Measurements from ENCODE around the gene CPNE4.
"Not testable (repeated sequence)": the region's sequence is repeated elsewhere in the genome, so short reads cannot be mapped to it uniquely, and the experiment has no call there.

The CPNE4 gene

GRCh38 chr3:131917006-131917405 is 117.8 kb downstream of the CPNE4 start:
- no peak for DNase-seq (ENCODE audit: low read depth in 1 of 2, low spot score in 1 of 2)
- no peak for TF ChIP-seq JUND (IDR thresholded peaks at IDR 0.05; ENCODE audit: low read depth)
- in situ Hi-C loops (cut with HindIII; ENCODE audit: low pct_unique_long_range_greater_than_20kb, low sequenced_read_pairs) = no loop called here

GRCh38 chr3:131914090-131914691 is 120.6 kb downstream of the CPNE4 start:
- DNase-seq (ENCODE audit: low read depth in 1 of 2, low spot score in 1 of 2) = no peak
- TF ChIP-seq JUND (IDR thresholded peaks at IDR 0.05; ENCODE audit: low read depth) = no peak
- in situ Hi-C loops (cut with HindIII; ENCODE audit: low pct_unique_long_range_greater_than_20kb, low sequenced_read_pairs) = no loop called here

GRCh38 chr3:131912255-131912654 is 122.6 kb downstream of the CPNE4 start:
- DNase-seq (ENCODE audit: low read depth in 1 of 2, low spot score in 1 of 2) = no peak
- in situ Hi-C loops (cut with HindIII; ENCODE audit: low pct_unique_long_range_greater_than_20kb, low sequenced_read_pairs) = no loop called here
- no peak for TF ChIP-seq JUND (IDR thresholded peaks at IDR 0.05; ENCODE audit: low read depth)

- no peak for DNase-seq (ENCODE audit: low read depth in 1 of 2, low spot score in 1 of 2)
- no peak for TF ChIP-seq JUND (IDR thresholded peaks at IDR 0.05; ENCODE audit: low read depth)
- in situ Hi-C loops (cut with HindIII; ENCODE audit: low pct_unique_long_range_greater_than_20kb, low sequenced_read_pairs) = no loop called here
Measured at GRCh38 chr3:131907796-131908195, 127.0 kb downstream of the CPNE4 start.

- no peak for DNase-seq (ENCODE audit: low read depth in 1 of 2, low spot score in 1 of 2)
- in situ Hi-C loops (cut with HindIII; ENCODE audit: low pct_unique_long_range_greater_than_20kb, low sequenced_read_pairs) = no loop called here
Measured at GRCh38 chr3:131903988-131904415, 130.8 kb downstream of the CPNE4 start.

GRCh38 chr3:131901686-131902085 is 133.1 kb downstream of the CPNE4 start:
- in situ Hi-C loops (cut with HindIII; ENCODE audit: low pct_unique_long_range_greater_than_20kb, low sequenced_read_pairs) = no loop called here
- no peak for TF ChIP-seq JUND (IDR thresholded peaks at IDR 0.05; ENCODE audit: low read depth)
- DNase-seq (ENCODE audit: low read depth in 1 of 2, low spot score in 1 of 2) = no peak

More at GRCh38 chr3:131903988-131904415, 130.8 kb downstream of the CPNE4 start:
- no peak for TF ChIP-seq JUND (IDR thresholded peaks at IDR 0.05; ENCODE audit: low read depth)

- DNase-seq (ENCODE audit: low read depth in 1 of 2, low spot score in 1 of 2) = no peak
- TF ChIP-seq JUND (IDR thresholded peaks at IDR 0.05; ENCODE audit: low read depth) = no peak
- in situ Hi-C loops (cut with HindIII; ENCODE audit: low pct_unique_long_range_greater_than_20kb, low sequenced_read_pairs) = no loop called here
Measured at GRCh38 chr3:131900891-131901290, 133.9 kb downstream of the CPNE4 start.

GRCh38 chr3:131899021-131899420 is 135.8 kb downstream of the CPNE4 start:
- in situ Hi-C loops (cut with HindIII; ENCODE audit: low pct_unique_long_range_greater_than_20kb, low sequenced_read_pairs) = no loop called here
- TF ChIP-seq JUND (IDR thresholded peaks at IDR 0.05; ENCODE audit: low read depth) = no peak
- DNase-seq (ENCODE audit: low read depth in 1 of 2, low spot score in 1 of 2) = no peak

- in situ Hi-C loops (cut with HindIII; ENCODE audit: low pct_unique_long_range_greater_than_20kb, low sequenced_read_pairs) = no loop called here
- DNase-seq (ENCODE audit: low read depth in 1 of 2, low spot score in 1 of 2) = no peak
- no peak for TF ChIP-seq JUND (IDR thresholded peaks at IDR 0.05; ENCODE audit: low read depth)
Measured at GRCh38 chr3:131898346-131898745, 136.5 kb downstream of the CPNE4 start.

GRCh38 chr3:131896285-131896684 is 138.5 kb downstream of the CPNE4 start:
- in situ Hi-C loops (cut with HindIII; ENCODE audit: low pct_unique_long_range_greater_than_20kb, low sequenced_read_pairs) = no loop called here

GRCh38 chr3:131895766-131896165 is 139.0 kb downstream of the CPNE4 start:
- DNase-seq (ENCODE audit: low read depth in 1 of 2, low spot score in 1 of 2) = no peak

More at GRCh38 chr3:131896285-131896684, 138.5 kb downstream of the CPNE4 start:
- no peak for TF ChIP-seq JUND (IDR thresholded peaks at IDR 0.05; ENCODE audit: low read depth)
- DNase-seq (ENCODE audit: low read depth in 1 of 2, low spot score in 1 of 2) = no peak

GRCh38 chr3:131892331-131892730 is 142.5 kb downstream of the CPNE4 start:
- no peak for TF ChIP-seq JUND (IDR thresholded peaks at IDR 0.05; ENCODE audit: low read depth)
- in situ Hi-C loops (cut with HindIII; ENCODE audit: low pct_unique_long_range_greater_than_20kb, low sequenced_read_pairs) = no loop called here
- no peak for DNase-seq (ENCODE audit: low read depth in 1 of 2, low spot score in 1 of 2)

More at GRCh38 chr3:131895766-131896165, 139.0 kb downstream of the CPNE4 start:
- in situ Hi-C loops (cut with HindIII; ENCODE audit: low pct_unique_long_range_greater_than_20kb, low sequenced_read_pairs) = no loop called here
- TF ChIP-seq JUND (IDR thresholded peaks at IDR 0.05; ENCODE audit: low read depth) = no peak

- DNase-seq (ENCODE audit: low read depth in 1 of 2, low spot score in 1 of 2); in situ Hi-C loops (cut with HindIII; ENCODE audit: low pct_unique_long_range_greater_than_20kb, low sequenced_read_pairs): not testable (repeated sequence)
Measured at GRCh38 chr3:131885871-131886270, 148.9 kb downstream of the CPNE4 start.
